A673 (cell line): ENCODE results near the gene NOS1AP. TPM values are rescaled to one million over a fixed set of nuclear protein-coding genes. Genes with fewer than 3 reads are reported as not detected.

Experiments used
- BruUV-seq: library from RNA; stranded (reverse); fragments of 400-500 nt; replicated peaks from 2 replicates; lab custom pipeline; 2021; lab: Mats Ljungman, UMichigan
- CTCF ChIA-PET: fragments of 300-600 bp; sonication (Branson Sonifier 250); formaldehyde crosslinking; loops from one replicate; lab custom pipeline; 2022; ENCODE audit warnings: antibody characterized with exemption; lab: Charles Lee
- POLR2A ChIA-PET: fragments of 300-600 bp; sonication (Branson Sonifier 250); formaldehyde crosslinking; loops from one replicate; lab custom pipeline; 2022; ENCODE audit warnings: antibody characterized with exemption; ENCODE audit not compliant: low non-redundant PET; lab: Charles Lee
- DNase-seq: peaks from one replicate; pipeline ENCODE4 v3.0.0-alpha.2; 2015; ENCODE audit warnings: low spot score
- H3K27ac ChIP-seq: fragments of 200-600 bp; sonication (generic); 2 replicates; pipeline ENCODE4 v1.5.1; 2016; ENCODE audit warnings: mixed run types, low read depth, mild to moderate bottlenecking, mixed read lengths, antibody characterized with exemption, low read length; ENCODE audit not compliant: poor library complexity, severe bottlenecking
- H3K27me3 ChIP-seq: fragments of 200-600 bp; sonication (generic); replicated peaks from 2 replicates; pipeline ENCODE4 v1.6.1; 2017; ENCODE audit warnings: mixed run types, low read depth, mild to moderate bottlenecking, mixed read lengths, antibody characterized with exemption, low read length; ENCODE audit not compliant: insufficient read depth, poor library complexity
- H3K36me3 ChIP-seq: fragments of 200-600 bp; sonication (generic); 2 replicates; pipeline ENCODE4 v1.6.1; 2016; ENCODE audit warnings: mixed run types, mild to moderate bottlenecking, mixed read lengths, antibody characterized with exemption, low read length; ENCODE audit not compliant: insufficient read depth, poor library complexity, severe bottlenecking
- H3K4me1 ChIP-seq: fragments of 200-600 bp; sonication (generic); 2 replicates; pipeline ENCODE4 v1.6.1; 2017; ENCODE audit warnings: mixed run types, mild to moderate bottlenecking, mixed read lengths, antibody characterized with exemption, low read length; ENCODE audit not compliant: insufficient read depth, poor library complexity, severe bottlenecking
- H3K4me3 ChIP-seq: fragments of 200-600 bp; sonication (generic); 2 replicates; pipeline ENCODE4 v1.5.1; 2016; ENCODE audit warnings: low read depth, mixed run types, mild to moderate bottlenecking, mixed read lengths, low read length; ENCODE audit not compliant: poor library complexity, severe bottlenecking
- H3K9me3 ChIP-seq: fragments of 200-600 bp; sonication (generic); 2 replicates; pipeline ENCODE4 v1.6.1; 2016; ENCODE audit warnings: mixed run types, low read depth, mild to moderate bottlenecking, mixed read lengths, antibody characterized with exemption, low read length; ENCODE audit not compliant: poor library complexity, severe bottlenecking
- EZH2 ChIP-seq: fragments of 200-600 bp; sonication (generic); IDR thresholded peaks from 2 replicates; pipeline ENCODE4 v1.6.1; 2017; ENCODE audit warnings: borderline replicate concordance, low read depth, mild to moderate bottlenecking, mixed read lengths, antibody characterized with exemption, low read length; ENCODE audit not compliant: poor library complexity, severe bottlenecking
- intact Hi-C: fragments of 100-400 bp; cut with micrococcal nuclease; formaldehyde crosslinking; loops from one replicate; pipeline ENCODE4 v1.10.0; 2022; ENCODE audit not compliant: unreplicated experiment
- total RNA-seq: library from RNA; stranded (reverse); gene quantifications from 2 replicates; pipeline ENCODE4 v1.2.3, GENCODE V29; 2021
- TF ChIP-seq, protein P1 (sequence below): fragments of 300-800, 200-600 bp; sonication (generic); conservative IDR thresholded peaks from 2 replicates; pipeline ENCODE4 v1.5.1; 2017; ENCODE audit warnings: low read depth, mild to moderate bottlenecking, antibody characterized with exemption, low read length, moderate library complexity, mixed read lengths

NOS1AP gene
- total RNA-seq, 1 experiment from 2014 or later = 28.0 TPM

DNA sequence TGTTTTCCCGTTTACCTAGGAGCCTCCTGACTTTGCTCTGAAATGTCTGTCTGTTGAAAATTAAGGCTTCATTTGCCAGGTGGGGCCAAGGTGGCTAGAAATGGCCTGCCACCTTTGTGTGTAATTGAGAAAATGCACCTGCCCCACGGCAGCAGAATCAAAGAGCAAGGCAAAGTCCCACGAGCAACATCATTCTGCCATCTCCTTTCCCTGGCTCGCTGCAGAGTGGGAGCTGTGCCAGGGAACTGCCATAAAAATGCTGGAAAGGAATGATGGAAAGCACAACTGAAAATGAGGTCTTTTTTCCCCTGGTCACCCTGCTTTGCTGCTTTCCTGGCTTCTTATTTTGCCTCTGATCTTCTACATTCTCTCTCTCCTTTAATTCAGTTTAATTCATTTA is 40.3 kb upstream of the NOS1AP start:
- ChIA-PET POLR2A (interaction anchor here (0.6 kb wide), 1 partner anchor 16 kb away, joined by 6 read pairs; no protein-coding TSS in a partner anchor), CTCF (no interaction called here)
- no peaks in the 10 kb centered on the region for H3K9me3 ChIP-seq
- intact Hi-C loops = no loop called here
- no peak overlapping the region for H3K4me3 ChIP-seq
- DNase-seq = no peak
- no peaks in the 10 kb centered on the region for H3K27me3 ChIP-seq
- H3K36me3 ChIP-seq = no peaks in the 10 kb centered on the region
- no peak overlapping the region for H3K27ac ChIP-seq
- peaks cover 4% of the 10 kb centered on the region for H3K4me1 ChIP-seq
- no TSS peak for BruUV-seq
- TF ChIP-seq, protein P1, sequence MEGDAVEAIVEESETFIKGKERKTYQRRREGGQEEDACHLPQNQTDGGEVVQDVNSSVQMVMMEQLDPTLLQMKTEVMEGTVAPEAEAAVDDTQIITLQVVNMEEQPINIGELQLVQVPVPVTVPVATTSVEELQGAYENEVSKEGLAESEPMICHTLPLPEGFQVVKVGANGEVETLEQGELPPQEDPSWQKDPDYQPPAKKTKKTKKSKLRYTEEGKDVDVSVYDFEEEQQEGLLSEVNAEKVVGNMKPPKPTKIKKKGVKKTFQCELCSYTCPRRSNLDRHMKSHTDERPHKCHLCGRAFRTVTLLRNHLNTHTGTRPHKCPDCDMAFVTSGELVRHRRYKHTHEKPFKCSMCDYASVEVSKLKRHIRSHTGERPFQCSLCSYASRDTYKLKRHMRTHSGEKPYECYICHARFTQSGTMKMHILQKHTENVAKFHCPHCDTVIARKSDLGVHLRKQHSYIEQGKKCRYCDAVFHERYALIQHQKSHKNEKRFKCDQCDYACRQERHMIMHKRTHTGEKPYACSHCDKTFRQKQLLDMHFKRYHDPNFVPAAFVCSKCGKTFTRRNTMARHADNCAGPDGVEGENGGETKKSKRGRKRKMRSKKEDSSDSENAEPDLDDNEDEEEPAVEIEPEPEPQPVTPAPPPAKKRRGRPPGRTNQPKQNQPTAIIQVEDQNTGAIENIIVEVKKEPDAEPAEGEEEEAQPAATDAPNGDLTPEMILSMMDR = no peak
- no peak for TF ChIP-seq EZH2

DNA sequence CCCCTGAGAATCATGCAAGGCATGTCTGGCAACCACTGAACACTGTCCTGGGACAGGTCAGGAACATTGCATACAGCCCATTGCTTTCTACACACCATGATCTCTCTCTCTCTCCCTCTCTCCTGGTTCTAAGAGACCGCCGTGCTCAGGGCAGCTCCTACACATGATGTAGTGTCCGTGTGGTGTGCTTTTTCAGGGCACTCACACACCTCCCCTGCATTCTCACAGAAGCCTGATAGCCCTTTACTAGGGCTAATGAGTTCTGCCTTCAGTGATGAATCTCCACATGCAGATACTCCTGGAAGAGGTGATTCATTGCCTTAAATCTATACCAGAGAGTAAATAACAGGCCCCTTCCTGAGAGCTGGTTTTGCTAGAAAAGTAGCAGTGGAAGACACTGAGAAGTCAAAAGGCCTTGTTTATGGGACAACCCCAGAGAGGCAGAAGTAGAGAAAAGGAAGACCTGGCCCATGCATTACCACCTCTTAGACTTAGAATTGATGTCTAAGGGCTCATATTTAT is 38.7 kb upstream of the NOS1AP start:
- CTCF ChIA-PET = no interaction called here
- Histone ChIP-seq H3K4me1 (peaks cover 4% of the 10 kb centered on the region), H3K36me3 (no peaks in the 10 kb centered on the region), H3K27me3 (no peaks in the 10 kb centered on the region), H3K9me3 (no peaks in the 10 kb centered on the region), H3K27ac (no peak overlapping the region), H3K4me3 (no peak overlapping the region)
- no peak for DNase-seq
- intact Hi-C loops = loop anchor here (10.0 kb wide), 1 partner anchor 266 kb away; the partner anchor contains the start of gene ATF6
- TF ChIP-seq, protein P1 = no peak
- TF ChIP-seq EZH2 = no peak
- no TSS peak for BruUV-seq
- POLR2A ChIA-PET = interaction anchor here (0.6 kb wide), 1 partner anchor 599 kb away, joined by 3 read pairs; no protein-coding TSS in a partner anchor

DNA sequence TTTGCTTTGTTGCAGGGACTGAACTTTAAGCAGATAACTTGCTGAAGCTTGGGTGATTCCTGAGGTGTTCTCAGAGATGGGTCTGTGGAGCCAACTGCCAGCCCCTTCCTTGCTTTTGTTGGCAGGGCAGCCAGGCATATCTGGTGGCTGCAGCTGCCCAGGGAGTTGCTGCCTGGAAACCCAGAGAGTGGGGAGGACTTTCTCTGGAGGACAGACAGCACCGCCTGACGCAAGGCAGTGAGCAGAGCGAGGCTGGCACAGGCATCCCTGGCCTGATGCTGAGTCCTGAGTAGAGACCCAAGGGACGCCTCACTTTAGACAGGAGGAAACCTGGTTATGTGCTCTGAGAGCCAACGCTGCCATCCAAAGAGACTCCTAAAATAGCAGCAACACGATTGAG is 36.1 kb upstream of the NOS1AP start:
- intact Hi-C loops = loop anchor here (10.0 kb wide), 1 partner anchor 269 kb away; the partner anchor contains the start of gene ATF6
- Histone ChIP-seq H3K4me1 (peaks cover 4% of the 10 kb centered on the region), H3K27me3 (no peaks in the 10 kb centered on the region), H3K36me3 (no peaks in the 10 kb centered on the region), H3K27ac (no peak overlapping the region), H3K9me3 (no peaks in the 10 kb centered on the region), H3K4me3 (no peak overlapping the region)
- ChIA-PET CTCF (interaction anchor here (1.7 kb wide), 1 partner anchor 241 kb away, joined by 10 read pairs; no protein-coding TSS in a partner anchor), POLR2A (no interaction called here)
- TF ChIP-seq, protein P1 = no peak
- no peak for TF ChIP-seq EZH2
- no TSS peak for BruUV-seq
- no peak for DNase-seq
